Measurements from ENCODE around the gene BCAS4.

DNA sequence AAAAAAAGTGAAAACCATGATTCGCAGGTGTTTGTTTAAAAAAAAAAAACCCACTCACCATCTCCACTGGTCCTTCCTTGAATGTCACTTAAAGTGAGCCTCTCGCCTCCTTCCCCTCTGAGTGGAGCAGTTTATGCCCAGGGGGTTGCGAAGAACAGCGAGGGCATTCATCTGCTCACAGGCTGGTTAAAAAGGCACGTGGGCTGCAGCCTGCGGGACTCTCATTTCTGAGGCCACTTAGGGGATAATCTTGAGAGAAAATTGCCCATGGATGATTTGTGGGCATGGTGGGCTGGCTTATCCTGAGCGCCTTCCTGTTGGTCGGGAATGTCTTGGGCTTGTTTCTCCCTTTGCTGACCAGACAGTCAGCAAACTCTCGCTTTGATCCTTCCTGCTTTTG lies 18.9 kb downstream of the BCAS4 start:
- TF ChIP-seq, protein P1, sequence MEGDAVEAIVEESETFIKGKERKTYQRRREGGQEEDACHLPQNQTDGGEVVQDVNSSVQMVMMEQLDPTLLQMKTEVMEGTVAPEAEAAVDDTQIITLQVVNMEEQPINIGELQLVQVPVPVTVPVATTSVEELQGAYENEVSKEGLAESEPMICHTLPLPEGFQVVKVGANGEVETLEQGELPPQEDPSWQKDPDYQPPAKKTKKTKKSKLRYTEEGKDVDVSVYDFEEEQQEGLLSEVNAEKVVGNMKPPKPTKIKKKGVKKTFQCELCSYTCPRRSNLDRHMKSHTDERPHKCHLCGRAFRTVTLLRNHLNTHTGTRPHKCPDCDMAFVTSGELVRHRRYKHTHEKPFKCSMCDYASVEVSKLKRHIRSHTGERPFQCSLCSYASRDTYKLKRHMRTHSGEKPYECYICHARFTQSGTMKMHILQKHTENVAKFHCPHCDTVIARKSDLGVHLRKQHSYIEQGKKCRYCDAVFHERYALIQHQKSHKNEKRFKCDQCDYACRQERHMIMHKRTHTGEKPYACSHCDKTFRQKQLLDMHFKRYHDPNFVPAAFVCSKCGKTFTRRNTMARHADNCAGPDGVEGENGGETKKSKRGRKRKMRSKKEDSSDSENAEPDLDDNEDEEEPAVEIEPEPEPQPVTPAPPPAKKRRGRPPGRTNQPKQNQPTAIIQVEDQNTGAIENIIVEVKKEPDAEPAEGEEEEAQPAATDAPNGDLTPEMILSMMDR (IDR thresholded peaks at IDR 0.05; ENCODE audit: insufficient read depth, low read depth, low read length): no peak
- TF ChIP-seq EZH2 (IDR thresholded peaks at IDR 0.05; ENCODE audit: insufficient read depth, low read length): no peak
